Measurements from ENCODE around the gene LPP. TPM values are rescaled to one million over a fixed set of nuclear protein-coding genes. Genes with fewer than 3 reads are reported as not detected.

LPP gene
- total RNA-seq, 1 donor from 2014 or later, result 96.7 TPM

- no peak for DNase-seq (ENCODE audit: extremely low spot score, unreplicated experiment)
- H3K4me3 Mint-ChIP-seq, result no peak overlapping the region
- H3K4me1 Mint-ChIP-seq (ENCODE audit: unreplicated experiment), result peaks cover 31% of the 10 kb centered on the region
- no peaks in the 10 kb centered on the region for H3K27me3 Mint-ChIP-seq
- H3K36me3 Mint-ChIP-seq, result peaks cover 23% of the 10 kb centered on the region
- no peak for TF ChIP-seq CTCF (conservative IDR thresholded peaks at IDR 0.05)
- H3K27ac Mint-ChIP-seq, result no peak overlapping the region
- H3K9me3 Mint-ChIP-seq, result no peaks in the 10 kb centered on the region
Measured at GRCh38 chr3:188287339-188287738, 133.4 kb downstream of the LPP start.

GRCh38 chr3:188287762-188288505 lies 134.0 kb downstream of the LPP start:
- H3K4me3 Mint-ChIP-seq, result no peak overlapping the region
- DNase-seq (ENCODE audit: extremely low spot score, unreplicated experiment), result no peak
- H3K36me3 Mint-ChIP-seq, result peaks cover 23% of the 10 kb centered on the region
- no peak for TF ChIP-seq CTCF (conservative IDR thresholded peaks at IDR 0.05)
- H3K9me3 Mint-ChIP-seq, result no peaks in the 10 kb centered on the region
- H3K27ac Mint-ChIP-seq, result no peak overlapping the region
- no peaks in the 10 kb centered on the region for H3K27me3 Mint-ChIP-seq
- peaks cover 26% of the 10 kb centered on the region for H3K4me1 Mint-ChIP-seq (ENCODE audit: unreplicated experiment)

- H3K27me3 Mint-ChIP-seq, result no peaks in the 10 kb centered on the region
- no peak for DNase-seq (ENCODE audit: extremely low spot score, unreplicated experiment)
- H3K27ac Mint-ChIP-seq, result no peak overlapping the region
- no peaks in the 10 kb centered on the region for H3K9me3 Mint-ChIP-seq
- peaks cover 18% of the 10 kb centered on the region for H3K36me3 Mint-ChIP-seq
- TF ChIP-seq CTCF (conservative IDR thresholded peaks at IDR 0.05), result no peak
- H3K4me1 Mint-ChIP-seq (ENCODE audit: unreplicated experiment), result peaks cover 21% of the 10 kb centered on the region
- H3K4me3 Mint-ChIP-seq, result no peak overlapping the region
Measured at GRCh38 chr3:188292251-188292650, 138.3 kb downstream of the LPP start.

GRCh38 chr3:188292827-188293226 lies 138.9 kb downstream of the LPP start:
- peaks cover 17% of the 10 kb centered on the region for H3K4me1 Mint-ChIP-seq (ENCODE audit: unreplicated experiment)
- DNase-seq (ENCODE audit: extremely low spot score, unreplicated experiment), result no peak
- peaks cover 18% of the 10 kb centered on the region for H3K36me3 Mint-ChIP-seq
- H3K4me3 Mint-ChIP-seq, result no peak overlapping the region
- H3K9me3 Mint-ChIP-seq, result no peaks in the 10 kb centered on the region
- no peaks in the 10 kb centered on the region for H3K27me3 Mint-ChIP-seq
- TF ChIP-seq CTCF (conservative IDR thresholded peaks at IDR 0.05), result no peak
- no peak overlapping the region for H3K27ac Mint-ChIP-seq

GRCh38 chr3:188294113-188294512 lies 140.2 kb downstream of the LPP start:
- no peaks in the 10 kb centered on the region for H3K9me3 Mint-ChIP-seq
- peaks cover 18% of the 10 kb centered on the region for H3K36me3 Mint-ChIP-seq
- peaks cover 22% of the 10 kb centered on the region for H3K4me1 Mint-ChIP-seq (ENCODE audit: unreplicated experiment)
- H3K27me3 Mint-ChIP-seq, result no peaks in the 10 kb centered on the region
- H3K4me3 Mint-ChIP-seq, result no peak overlapping the region
- peak overlapping the region; percentile 17 for H3K27ac Mint-ChIP-seq
- no peak for DNase-seq (ENCODE audit: extremely low spot score, unreplicated experiment)
- TF ChIP-seq CTCF (conservative IDR thresholded peaks at IDR 0.05), result no peak

Data from type B pancreatic cell (in vitro differentiated cells).